GM12872 (cell line): ENCODE measurements around the gene C20orf173.

Source experiments
- TF ChIP-seq, protein P1 (sequence below): IDR thresholded peaks from 3 replicates; pipeline ENCODE4 v1.5.1; 2011; ENCODE audit warnings: low read depth, mild to moderate bottlenecking, low read length, moderate library complexity; ENCODE audit not compliant: insufficient read depth

The C20orf173 gene

DNA sequence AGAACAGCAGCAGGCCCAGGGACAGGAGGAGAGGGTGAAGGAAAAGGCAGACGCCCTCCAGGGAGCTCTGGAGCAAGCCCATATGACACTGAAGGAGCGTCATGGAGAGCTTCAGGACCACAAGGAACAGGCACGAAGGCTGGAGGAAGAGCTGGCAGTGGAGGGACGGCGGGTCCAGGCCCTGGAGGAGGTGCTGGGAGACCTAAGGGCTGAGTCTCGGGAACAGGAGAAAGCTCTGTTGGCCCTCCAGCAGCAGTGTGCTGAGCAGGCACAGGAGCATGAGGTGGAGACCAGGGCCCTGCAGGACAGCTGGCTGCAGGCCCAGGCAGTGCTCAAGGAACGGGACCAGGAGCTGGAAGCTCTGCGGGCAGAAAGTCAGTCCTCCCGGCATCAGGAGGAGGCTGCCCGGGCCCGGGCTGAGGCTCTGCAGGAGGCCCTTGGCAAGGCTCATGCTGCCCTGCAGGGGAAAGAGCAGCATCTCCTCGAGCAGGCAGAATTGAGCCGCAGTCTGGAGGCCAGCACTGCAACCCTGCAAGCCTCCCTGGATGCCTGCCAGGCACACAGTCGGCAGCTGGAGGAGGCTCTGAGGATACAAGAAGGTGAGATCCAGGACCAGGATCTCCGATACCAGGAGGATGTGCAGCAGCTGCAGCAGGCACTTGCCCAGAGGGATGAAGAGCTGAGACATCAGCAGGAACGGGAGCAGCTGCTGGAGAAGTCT lies 25.5 kb downstream of the C20orf173 start:
- TF ChIP-seq, protein P1, sequence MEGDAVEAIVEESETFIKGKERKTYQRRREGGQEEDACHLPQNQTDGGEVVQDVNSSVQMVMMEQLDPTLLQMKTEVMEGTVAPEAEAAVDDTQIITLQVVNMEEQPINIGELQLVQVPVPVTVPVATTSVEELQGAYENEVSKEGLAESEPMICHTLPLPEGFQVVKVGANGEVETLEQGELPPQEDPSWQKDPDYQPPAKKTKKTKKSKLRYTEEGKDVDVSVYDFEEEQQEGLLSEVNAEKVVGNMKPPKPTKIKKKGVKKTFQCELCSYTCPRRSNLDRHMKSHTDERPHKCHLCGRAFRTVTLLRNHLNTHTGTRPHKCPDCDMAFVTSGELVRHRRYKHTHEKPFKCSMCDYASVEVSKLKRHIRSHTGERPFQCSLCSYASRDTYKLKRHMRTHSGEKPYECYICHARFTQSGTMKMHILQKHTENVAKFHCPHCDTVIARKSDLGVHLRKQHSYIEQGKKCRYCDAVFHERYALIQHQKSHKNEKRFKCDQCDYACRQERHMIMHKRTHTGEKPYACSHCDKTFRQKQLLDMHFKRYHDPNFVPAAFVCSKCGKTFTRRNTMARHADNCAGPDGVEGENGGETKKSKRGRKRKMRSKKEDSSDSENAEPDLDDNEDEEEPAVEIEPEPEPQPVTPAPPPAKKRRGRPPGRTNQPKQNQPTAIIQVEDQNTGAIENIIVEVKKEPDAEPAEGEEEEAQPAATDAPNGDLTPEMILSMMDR, result no peak

DNA sequence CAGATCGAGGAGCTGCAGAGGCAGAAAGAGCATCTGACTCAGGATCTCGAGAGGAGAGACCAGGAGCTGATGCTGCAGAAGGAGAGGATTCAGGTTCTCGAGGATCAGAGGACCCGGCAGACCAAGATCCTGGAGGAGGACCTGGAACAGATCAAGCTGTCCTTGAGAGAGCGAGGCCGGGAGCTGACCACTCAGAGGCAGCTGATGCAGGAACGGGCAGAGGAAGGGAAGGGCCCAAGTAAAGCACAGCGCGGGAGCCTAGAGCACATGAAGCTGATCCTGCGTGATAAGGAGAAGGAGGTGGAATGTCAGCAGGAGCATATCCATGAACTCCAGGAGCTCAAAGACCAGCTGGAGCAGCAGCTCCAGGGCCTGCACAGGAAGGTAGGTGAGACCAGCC lies 26.2 kb downstream of the C20orf173 start:
- TF ChIP-seq, protein P1, result no peak

DNA sequence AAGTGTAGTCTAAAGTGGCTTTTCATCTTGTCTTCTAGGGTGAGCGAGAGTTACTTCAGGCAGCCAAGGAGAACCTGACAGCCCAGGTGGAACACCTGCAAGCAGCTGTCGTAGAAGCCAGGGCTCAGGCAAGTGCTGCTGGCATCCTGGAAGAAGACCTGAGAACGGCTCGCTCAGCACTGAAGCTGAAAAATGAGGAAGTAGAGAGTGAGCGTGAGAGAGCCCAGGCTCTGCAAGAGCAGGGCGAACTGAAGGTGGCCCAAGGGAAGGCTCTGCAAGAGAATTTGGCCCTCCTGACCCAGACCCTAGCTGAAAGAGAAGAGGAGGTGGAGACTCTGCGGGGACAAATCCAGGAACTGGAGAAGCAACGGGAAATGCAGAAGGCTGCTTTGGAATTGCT lies 27.1 kb downstream of the C20orf173 start:
- TF ChIP-seq, protein P1, result no peak

DNA sequence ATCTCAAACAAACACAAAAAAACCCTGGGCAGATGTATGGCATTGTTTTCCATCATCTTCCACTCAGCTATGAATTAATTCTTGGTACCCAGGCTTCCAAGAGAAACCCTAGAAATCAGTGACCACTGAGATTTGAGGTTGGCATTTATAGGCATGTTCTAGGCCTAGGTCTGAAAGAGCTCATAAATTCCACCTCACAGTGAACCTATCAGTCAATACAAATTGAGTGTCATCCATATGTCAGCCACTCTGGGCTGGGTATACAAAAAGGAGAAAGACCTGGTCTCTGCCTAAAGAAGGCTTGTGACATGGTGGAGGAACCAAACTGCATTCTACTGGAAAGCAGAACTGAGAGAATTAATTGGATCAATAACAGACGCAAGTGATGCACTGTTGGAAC lies 30.2 kb downstream of the C20orf173 start:
- TF ChIP-seq, protein P1, result no peak

DNA sequence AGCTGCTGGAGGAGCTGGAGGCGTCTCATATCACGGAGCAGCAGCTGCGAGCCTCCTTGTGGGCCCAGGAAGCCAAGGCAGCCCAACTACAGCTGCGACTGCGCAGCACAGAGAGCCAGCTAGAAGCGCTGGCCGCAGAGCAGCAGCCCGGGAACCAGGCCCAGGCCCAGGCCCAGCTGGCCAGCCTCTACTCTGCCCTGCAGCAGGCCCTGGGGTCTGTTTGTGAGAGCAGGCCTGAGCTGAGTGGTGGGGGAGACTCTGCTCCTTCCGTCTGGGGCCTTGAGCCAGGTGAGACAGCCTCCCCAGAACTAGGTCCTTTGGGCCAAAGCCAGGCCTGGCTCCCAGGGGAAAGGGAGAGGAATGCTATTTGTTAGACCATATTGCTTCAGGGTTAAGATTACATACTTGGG lies 31.7 kb downstream of the C20orf173 start:
- TF ChIP-seq, protein P1, result no peak

DNA sequence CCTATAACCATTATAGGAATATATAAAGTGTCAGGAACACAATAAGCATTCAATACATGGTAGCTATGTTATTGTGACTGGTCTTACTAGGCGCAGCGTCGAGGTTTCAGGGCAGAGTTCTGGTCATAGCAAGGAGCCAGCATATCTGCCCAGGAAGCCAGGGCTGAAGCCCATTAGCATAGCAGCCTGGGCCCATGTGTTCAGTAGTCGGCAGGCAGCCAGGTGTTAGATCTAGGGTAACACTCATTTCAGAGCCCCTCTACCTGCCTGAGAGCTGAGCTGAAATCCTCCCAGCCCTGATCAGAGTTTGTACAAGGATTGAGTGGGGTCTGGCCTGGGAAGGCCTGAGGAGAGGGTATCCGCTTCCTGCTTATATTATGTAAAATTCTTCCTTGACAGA lies 32.1 kb downstream of the C20orf173 start:
- TF ChIP-seq, protein P1, result no peak

DNA sequence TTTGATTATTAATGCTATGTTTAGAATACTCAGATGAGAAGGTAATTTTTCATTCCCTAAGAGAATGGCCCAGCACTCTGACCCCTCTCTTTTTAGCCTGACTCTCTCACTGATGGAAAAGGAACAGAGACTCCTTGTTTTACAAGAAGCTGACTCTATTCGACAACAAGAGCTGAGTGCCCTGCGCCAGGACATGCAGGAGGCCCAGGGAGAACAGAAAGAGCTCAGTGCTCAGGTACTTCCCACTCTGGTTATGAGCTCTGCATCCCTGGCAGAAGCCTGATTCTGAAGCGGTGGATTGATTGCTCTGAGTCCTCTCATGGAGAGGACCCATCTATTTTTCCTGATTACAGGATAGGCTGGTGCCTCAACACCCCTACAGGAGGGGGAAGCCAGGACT lies 33.0 kb downstream of the C20orf173 start:
- TF ChIP-seq, protein P1, result no peak
